AG04449 (cell line): ENCODE results near the gene LRP8.
A peak's percentile ranks its signal among the peaks of the same experiment; 100 is the strongest.

Experiments used
- CTCF ChIA-PET: fragments of 350-600 bp; formaldehyde crosslinking; extraction: SDS; loops from one replicate; lab custom pipeline; 2021; ENCODE audit warnings: antibody characterized with exemption; lab: Yijun Ruan, JAX
- POLR2A ChIA-PET: fragments of 400-600, 350-600 bp; formaldehyde crosslinking; extraction: SDS; loops from one replicate; lab custom pipeline; 2020; ENCODE audit warnings: antibody characterized with exemption, inconsistent platforms; lab: Yijun Ruan, JAX
- DNase-seq: peaks from one replicate; pipeline ENCODE4 v3.0.0-alpha.2; 2010; ENCODE audit warnings: low read depth, low spot score
- H3K4me3 ChIP-seq: 2 replicates; pipeline ENCODE4 v1.5.1; 2011; ENCODE audit warnings: low read depth, mild to moderate bottlenecking, control low read depth, low read length
- TF ChIP-seq, protein P1 (sequence below): IDR thresholded peaks from one replicate; pipeline ENCODE4 v1.5.1; 2011; ENCODE audit warnings: mild to moderate bottlenecking, moderate library complexity, low read length, control low read depth, inconsistent platforms; ENCODE audit not compliant: insufficient read depth; ENCODE audit errors: missing control alignments

The LRP8 gene

DNA sequence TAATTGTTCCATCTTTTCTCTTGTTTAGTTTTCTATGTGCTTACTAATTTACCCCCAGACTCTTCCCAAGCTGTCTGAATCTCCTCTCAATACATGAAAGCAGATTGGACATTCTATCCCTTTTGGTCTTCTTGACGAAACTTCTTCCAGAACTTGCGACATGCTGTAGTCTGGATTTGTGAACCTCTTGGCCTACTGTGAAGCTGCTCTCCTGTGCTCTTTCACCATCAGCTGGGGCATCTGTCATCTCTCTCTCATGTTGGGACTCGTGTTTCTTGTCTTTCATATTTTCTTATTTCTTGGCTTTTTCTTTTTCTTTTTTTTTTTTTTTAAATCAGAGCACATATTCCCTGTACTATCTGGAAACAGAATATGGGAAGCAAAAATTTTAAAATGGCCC lies 124.4 kb downstream of the LRP8 start:
- no peak for DNase-seq
- TF ChIP-seq, protein P1, sequence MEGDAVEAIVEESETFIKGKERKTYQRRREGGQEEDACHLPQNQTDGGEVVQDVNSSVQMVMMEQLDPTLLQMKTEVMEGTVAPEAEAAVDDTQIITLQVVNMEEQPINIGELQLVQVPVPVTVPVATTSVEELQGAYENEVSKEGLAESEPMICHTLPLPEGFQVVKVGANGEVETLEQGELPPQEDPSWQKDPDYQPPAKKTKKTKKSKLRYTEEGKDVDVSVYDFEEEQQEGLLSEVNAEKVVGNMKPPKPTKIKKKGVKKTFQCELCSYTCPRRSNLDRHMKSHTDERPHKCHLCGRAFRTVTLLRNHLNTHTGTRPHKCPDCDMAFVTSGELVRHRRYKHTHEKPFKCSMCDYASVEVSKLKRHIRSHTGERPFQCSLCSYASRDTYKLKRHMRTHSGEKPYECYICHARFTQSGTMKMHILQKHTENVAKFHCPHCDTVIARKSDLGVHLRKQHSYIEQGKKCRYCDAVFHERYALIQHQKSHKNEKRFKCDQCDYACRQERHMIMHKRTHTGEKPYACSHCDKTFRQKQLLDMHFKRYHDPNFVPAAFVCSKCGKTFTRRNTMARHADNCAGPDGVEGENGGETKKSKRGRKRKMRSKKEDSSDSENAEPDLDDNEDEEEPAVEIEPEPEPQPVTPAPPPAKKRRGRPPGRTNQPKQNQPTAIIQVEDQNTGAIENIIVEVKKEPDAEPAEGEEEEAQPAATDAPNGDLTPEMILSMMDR: no peak
- ChIA-PET POLR2A (no interaction called here), CTCF (interaction anchor here (3.4 kb wide), 1 partner anchor 17 kb away, joined by 11 read pairs; no protein-coding TSS in a partner anchor)
- H3K4me3 ChIP-seq: no peak overlapping the region

GRCh38 chr1:53198241-53198651 lies 129.6 kb downstream of the LRP8 start:
- H3K4me3 ChIP-seq: peak overlapping the region; percentile 20; the same call in 1 of the 2 replicates
- TF ChIP-seq, protein P1: no peak
- POLR2A ChIA-PET: interaction anchor here (0.5 kb wide), 1 partner anchor 9 kb away, joined by 3 read pairs; no protein-coding TSS in a partner anchor
- DNase-seq: no peak
- CTCF ChIA-PET: interaction anchor here (1.1 to 1.2 kb wide), 2 partner anchors 8 to 80 kb away, joined by 3 to 4 read pairs; no protein-coding TSS in a partner anchor

DNA sequence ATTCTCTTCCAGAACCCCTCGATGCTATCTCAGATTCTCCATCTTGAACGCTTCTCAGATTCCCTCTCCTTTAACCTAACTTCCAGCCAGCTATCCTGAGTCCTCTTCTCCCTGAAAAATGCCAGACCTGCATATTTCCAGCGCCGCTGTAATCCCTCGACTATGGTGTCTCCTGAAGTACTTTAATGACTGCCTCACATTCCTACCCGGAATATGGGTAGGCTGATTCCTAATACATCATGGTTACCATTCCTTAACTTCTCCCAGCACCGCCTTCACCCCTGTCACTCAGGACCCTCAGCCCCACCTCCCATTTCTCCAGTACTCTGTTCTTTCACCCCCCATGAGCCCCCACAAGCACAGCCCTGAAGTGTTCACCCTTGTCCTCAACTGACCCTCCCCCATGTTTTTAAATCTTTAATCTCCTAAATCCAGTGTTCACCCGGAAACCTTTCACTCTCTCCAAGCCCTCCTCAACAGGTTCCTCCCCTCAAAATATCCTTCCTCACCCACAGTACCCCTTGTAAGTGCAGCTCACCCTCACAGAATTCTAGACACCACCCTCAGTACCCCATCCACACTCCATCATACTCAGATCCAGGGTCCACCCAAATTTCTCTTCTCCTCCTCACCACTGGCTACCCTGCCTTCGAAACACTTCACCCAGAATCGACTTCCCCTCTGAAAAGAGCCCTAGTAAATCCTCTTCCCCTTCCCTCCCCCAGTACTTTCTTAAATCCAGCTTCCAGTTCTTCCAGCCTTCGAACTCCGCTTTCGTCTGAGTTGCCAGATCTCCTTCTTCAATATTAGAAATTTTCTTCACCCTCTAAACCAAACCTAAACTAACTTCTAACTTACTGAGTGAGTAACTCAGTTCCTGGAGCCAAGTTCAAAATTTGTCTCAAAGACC lies 130.3 kb downstream of the LRP8 start:
- peak overlapping the region; percentile 74 for H3K4me3 ChIP-seq
- no peak for DNase-seq
- CTCF ChIA-PET: interaction anchor here (1.1 to 5.5 kb wide), 2 partner anchors 14 to 81 kb away, joined by 3 to 95 read pairs; no protein-coding TSS in a partner anchor
- POLR2A ChIA-PET: no interaction called here
- TF ChIP-seq, protein P1: no peak

- ChIA-PET CTCF (interaction anchor here (0.6 to 5.5 kb wide), 2 partner anchors 13 to 75 kb away, joined by 3 to 95 read pairs; no protein-coding TSS in a partner anchor), POLR2A (interaction anchor here (0.6 to 1.1 kb wide), 4 partner anchors 12 to 395 kb away, joined by 3 to 4 read pairs (median 3); no protein-coding TSS in a partner anchor)
- DNase-seq: peak; percentile 59
- H3K4me3 ChIP-seq: peak within 1 kb of the TSS; percentile 74
- TF ChIP-seq, protein P1: peak; percentile 13
Observed at GRCh38 chr1:53196485-53197290, 131.2 kb downstream of the LRP8 start, which contains the start of gene CPT2. TSS of gene CPT2 (plus strand) at chr1:53196824. CDS start at chr1:53196944, 120 bp downstream.

GRCh38 chr1:53196017-53196484 lies 131.8 kb downstream of the LRP8 start:
- TF ChIP-seq, protein P1: no peak
- POLR2A ChIA-PET: interaction anchor here (0.6 to 1.1 kb wide), 4 partner anchors 12 to 394 kb away, joined by 3 to 4 read pairs (median 3); no protein-coding TSS in a partner anchor
- DNase-seq: no peak
- H3K4me3 ChIP-seq: peak overlapping the region; percentile 74
- CTCF ChIA-PET: interaction anchor here (0.6 to 5.5 kb wide), 3 partner anchors 13 to 75 kb away, joined by 3 to 95 read pairs (median 3); no protein-coding TSS in a partner anchor
